Raji (cell line): ENCODE results near the gene TRHDE.

Source experiments
- POLR2A ChIP-seq: IDR thresholded peaks from 2 replicates; pipeline ENCODE4 v1.6.1; 2011; ENCODE audit warnings: low read depth, low read length, control low read depth; ENCODE audit not compliant: insufficient read depth

Gene TRHDE

DNA sequence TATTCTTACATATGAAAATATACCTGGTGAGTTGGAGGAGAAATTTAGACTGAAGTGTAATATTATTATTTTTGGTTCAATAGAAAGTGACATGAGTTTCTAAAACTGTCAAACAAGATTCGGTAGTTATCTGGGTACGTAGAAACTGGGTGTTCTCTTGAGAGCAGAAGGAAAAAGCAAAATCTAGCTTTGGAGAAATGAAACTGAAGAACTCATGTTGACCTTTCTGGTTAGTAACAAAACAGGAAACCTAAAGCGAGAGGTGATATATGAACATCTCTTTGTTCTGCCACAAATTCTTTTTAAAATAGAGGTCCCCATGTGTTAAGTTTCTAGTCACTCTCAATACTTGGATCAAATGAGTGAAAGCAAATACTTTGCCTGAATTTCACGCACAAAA is 401.7 kb downstream of the TRHDE start:
- no peak for TF ChIP-seq POLR2A

- TF ChIP-seq POLR2A: no peak
Observed at GRCh38 chr12:72676556-72676955, 404.4 kb downstream of the TRHDE start.

DNA sequence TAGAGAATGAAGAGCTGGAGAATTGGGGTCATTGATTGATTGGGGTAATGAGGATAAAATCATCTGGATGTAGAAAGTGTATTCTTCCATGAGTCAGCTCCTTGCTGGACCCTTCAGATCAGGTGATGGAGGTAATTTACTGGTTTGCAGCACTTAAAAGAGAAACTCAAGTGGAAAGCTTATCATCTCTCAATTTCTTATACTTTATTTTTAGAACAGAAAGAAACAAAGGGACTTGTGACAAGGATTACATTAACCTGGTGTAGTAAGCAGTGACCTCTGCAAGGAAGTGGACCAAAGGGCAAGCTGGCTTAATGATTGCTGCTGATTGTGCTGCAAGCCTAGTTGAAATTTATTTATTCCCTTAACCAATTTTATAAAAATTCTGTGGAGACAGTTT is 405.0 kb downstream of the TRHDE start:
- no peak for TF ChIP-seq POLR2A

GRCh38 chr12:72677846-72678245 is 405.7 kb downstream of the TRHDE start:
- TF ChIP-seq POLR2A: no peak

GRCh38 chr12:72679147-72679757 is 407.1 kb downstream of the TRHDE start:
- no peak for TF ChIP-seq POLR2A

DNA sequence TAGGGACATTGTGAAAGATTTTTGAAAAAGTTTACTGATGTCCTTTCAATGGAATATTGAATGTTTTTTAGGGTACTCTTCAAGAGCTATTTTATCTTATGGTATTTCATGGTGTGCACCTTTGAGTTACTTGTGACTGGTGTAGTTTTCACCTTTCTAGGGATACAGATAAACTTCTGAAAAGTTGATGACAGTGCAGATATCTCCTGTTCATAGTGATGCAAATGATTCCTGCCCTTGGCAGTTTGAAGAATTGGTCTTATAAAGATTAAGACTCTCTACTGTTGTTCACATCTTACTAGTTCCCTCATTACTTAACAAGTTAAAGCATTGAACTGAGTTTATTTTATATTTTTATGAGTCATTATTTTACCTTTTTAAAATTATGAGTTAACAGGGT is 408.9 kb downstream of the TRHDE start:
- TF ChIP-seq POLR2A: no peak

- no peak for TF ChIP-seq POLR2A
Observed at GRCh38 chr12:72684491-72684890, 412.3 kb downstream of the TRHDE start.

DNA sequence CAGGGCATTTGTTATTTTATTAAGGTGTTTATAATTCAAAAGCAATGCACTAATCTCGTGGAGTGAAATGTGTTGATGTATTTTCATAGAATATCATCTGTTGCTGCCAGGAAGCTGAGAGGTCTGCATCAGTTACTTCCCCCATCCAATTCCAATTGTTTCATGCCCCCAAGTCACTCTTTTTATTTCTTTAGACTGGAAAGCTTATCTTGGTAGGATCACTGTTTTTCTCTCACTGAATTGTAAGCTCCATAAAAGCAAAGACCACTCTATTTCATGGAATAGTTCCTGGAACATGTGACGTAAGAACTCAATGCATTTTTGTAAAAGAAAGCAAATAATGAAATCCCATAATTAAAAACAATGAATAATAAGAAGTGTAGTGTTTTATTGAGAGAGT is 420.2 kb downstream of the TRHDE start:
- TF ChIP-seq POLR2A: no peak

- no peak for TF ChIP-seq POLR2A
Observed at GRCh38 chr12:72694193-72694592, 422.0 kb downstream of the TRHDE start.

DNA sequence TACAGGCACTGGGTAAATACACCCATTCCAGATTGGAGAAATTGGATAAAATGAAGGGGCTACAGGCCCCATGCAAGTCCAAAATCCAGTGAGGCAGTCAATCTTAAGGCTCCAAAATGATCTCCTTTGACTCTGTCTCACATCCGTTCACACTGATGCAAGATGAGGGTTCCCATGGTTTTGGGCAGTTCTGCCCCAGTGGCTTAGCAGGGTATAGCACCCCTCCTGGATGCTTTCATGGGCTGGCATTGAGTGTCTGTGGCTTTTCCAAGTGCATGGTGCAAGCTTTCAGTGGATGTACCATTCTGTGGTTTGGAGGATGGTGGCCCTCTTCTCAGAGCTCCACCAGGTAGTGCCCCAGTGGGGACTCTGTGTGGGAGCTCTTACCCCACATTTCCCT is 427.2 kb downstream of the TRHDE start:
- no peak for TF ChIP-seq POLR2A

DNA sequence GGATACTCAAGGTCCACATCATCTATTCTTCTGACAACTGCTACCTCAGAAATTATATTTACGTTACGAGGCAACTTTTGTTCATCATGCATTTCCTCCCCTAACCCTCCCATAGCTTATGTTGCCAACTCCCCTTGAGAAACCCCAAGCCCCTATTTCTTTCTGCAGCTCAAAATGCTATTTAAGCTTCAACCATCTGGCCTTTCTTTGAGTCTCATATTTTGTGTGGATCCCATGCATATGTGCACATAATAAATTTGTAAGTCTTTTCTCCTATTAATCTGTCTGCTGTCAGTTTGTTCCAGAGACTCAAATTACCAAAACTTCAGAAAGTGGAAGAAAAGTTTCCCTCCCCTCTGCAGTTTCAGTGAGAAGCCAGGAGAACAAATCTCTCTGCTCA is 444.1 kb downstream of the TRHDE start:
- TF ChIP-seq POLR2A: no peak

DNA sequence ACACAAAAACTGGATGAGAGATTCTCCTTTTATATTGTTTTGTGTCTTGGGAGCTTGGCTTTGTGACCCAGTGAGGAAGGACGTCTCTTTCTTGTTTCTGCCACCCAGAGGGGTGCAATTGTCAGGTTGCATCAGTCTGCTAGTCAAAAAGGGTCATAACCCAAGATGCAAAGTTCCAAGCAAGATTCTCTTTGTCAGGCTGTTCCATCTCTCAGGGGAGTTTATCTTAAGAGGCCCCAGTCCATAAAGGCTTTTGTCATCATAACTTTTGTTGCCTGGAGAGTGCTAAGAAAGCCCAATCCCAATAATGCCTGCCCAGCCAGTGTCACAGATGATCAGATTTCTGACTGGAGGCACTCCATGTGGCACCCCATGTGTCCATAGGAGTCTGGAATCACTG is 444.9 kb downstream of the TRHDE start:
- no peak for TF ChIP-seq POLR2A
